Measurements from ENCODE around the gene JARID2.
"Not testable (repeated sequence)": the region's sequence is repeated elsewhere in the genome, so short reads cannot be mapped to it uniquely, and the experiment has no call there.

DNA sequence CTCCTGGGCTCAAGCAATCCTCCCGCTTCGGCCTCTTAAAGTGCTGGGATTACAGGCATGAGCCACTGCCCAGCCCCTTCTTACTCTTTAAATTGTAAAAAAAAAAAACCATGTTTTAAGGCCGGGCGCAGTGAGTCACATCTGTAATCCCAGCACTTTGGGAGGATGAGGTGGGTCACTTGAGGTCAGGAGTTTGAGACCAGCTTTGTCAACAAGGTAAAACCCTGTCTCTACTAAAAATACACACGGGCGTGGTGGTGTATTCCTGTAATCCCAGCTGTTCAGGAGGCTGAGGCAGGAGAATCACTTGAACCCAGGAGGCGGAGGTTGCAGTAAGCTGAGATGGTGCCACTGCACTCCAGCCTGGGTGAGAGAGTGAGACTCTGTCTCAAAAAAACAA is 43.6 kb downstream of the JARID2 start:
- not testable (repeated sequence) for TF ChIP-seq POLR2A, EP300, POLR2AphosphoS5 (IDR thresholded peaks at IDR 0.05)
- TF ChIP-seq, protein P1, sequence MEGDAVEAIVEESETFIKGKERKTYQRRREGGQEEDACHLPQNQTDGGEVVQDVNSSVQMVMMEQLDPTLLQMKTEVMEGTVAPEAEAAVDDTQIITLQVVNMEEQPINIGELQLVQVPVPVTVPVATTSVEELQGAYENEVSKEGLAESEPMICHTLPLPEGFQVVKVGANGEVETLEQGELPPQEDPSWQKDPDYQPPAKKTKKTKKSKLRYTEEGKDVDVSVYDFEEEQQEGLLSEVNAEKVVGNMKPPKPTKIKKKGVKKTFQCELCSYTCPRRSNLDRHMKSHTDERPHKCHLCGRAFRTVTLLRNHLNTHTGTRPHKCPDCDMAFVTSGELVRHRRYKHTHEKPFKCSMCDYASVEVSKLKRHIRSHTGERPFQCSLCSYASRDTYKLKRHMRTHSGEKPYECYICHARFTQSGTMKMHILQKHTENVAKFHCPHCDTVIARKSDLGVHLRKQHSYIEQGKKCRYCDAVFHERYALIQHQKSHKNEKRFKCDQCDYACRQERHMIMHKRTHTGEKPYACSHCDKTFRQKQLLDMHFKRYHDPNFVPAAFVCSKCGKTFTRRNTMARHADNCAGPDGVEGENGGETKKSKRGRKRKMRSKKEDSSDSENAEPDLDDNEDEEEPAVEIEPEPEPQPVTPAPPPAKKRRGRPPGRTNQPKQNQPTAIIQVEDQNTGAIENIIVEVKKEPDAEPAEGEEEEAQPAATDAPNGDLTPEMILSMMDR (IDR thresholded peaks at IDR 0.05), result not testable (repeated sequence)

All from sigmoid colon (tissue), 4 donors.